Ishikawa (cell line): Measurements from ENCODE around the gene ATP10D.

Experiments used
- CEBPB ChIP-seq: IDR thresholded peaks from 2 replicates; pipeline ENCODE4 v1.6.1; 2012
- CREB1 ChIP-seq: IDR thresholded peaks from 2 replicates; pipeline ENCODE4 v1.6.1; 2012; ENCODE audit warnings: low read depth
- EGR1 ChIP-seq: IDR thresholded peaks from 2 replicates; pipeline ENCODE4 v1.6.1; 2012
- EP300 ChIP-seq: IDR thresholded peaks from 2 replicates; pipeline ENCODE4 v1.6.1; 2012; ENCODE audit warnings: borderline replicate concordance
- FOXM1 ChIP-seq: IDR thresholded peaks from 2 replicates; pipeline ENCODE4 v1.6.1; 2012; ENCODE audit warnings: low read depth, borderline replicate concordance
- MAX ChIP-seq: IDR thresholded peaks from 2 replicates; pipeline ENCODE4 v1.6.1; 2012
- NFIC ChIP-seq: IDR thresholded peaks from 2 replicates; pipeline ENCODE4 v1.6.1; 2012
- RAD21 ChIP-seq: IDR thresholded peaks from 2 replicates; pipeline ENCODE4 v1.6.1; 2012; ENCODE audit warnings: low read depth
- REST ChIP-seq: IDR thresholded peaks from 2 replicates; pipeline ENCODE4 v1.6.1; 2012; ENCODE audit warnings: low read depth, mild to moderate bottlenecking
- TAF1 ChIP-seq: IDR thresholded peaks from 2 replicates; pipeline ENCODE4 v1.6.1; 2012; ENCODE audit warnings: low read depth, mild to moderate bottlenecking
- TCF12 ChIP-seq: IDR thresholded peaks from 2 replicates; pipeline ENCODE4 v1.6.1; 2012; ENCODE audit warnings: low read depth
- TEAD4 ChIP-seq: IDR thresholded peaks from 2 replicates; pipeline ENCODE4 v1.6.1; 2012
- USF1 ChIP-seq: IDR thresholded peaks from 2 replicates; pipeline ENCODE4 v1.6.1; 2012
- YY1 ChIP-seq: IDR thresholded peaks from 2 replicates; pipeline ENCODE4 v1.6.1; 2012; ENCODE audit warnings: low read depth
- ZBTB7A ChIP-seq: IDR thresholded peaks from 2 replicates; pipeline ENCODE4 v1.6.1; 2012; ENCODE audit warnings: low read depth

The ATP10D gene

GRCh38 chr4:47498899-47499298 lies 13.8 kb downstream of the ATP10D start:
- TF ChIP-seq REST (no peak), NFIC (no peak), CREB1 (no peak), RAD21 (no peak), ZBTB7A (no peak), TCF12 (no peak), MAX (no peak), CEBPB (no peak), FOXM1 (no peak), TEAD4 (no peak), EGR1 (no peak)

- TF ChIP-seq FOXM1 (no peak), TCF12 (no peak), NFIC (no peak), TAF1 (no peak), CEBPB (no peak), REST (no peak), RAD21 (no peak), EGR1 (no peak), TEAD4 (no peak), EP300 (no peak), USF1 (no peak)
Observed at GRCh38 chr4:47499700-47500099, 14.6 kb downstream of the ATP10D start.

GRCh38 chr4:47500776-47501175 lies 15.7 kb downstream of the ATP10D start:
- no peak for TF ChIP-seq USF1

GRCh38 chr4:47505147-47505546 lies 20.1 kb downstream of the ATP10D start:
- TF ChIP-seq EGR1 (no peak), YY1 (no peak), EP300 (no peak), ZBTB7A (no peak), CREB1 (no peak), TCF12 (no peak), TEAD4 (no peak), REST (no peak), USF1 (no peak), TAF1 (no peak), FOXM1 (no peak), CEBPB (no peak), MAX (no peak)

- TF ChIP-seq EGR1 (no peak), CEBPB (no peak), CREB1 (no peak), ZBTB7A (no peak), YY1 (no peak), TEAD4 (no peak), FOXM1 (no peak), TAF1 (no peak), RAD21 (no peak), REST (no peak), USF1 (no peak)
Observed at GRCh38 chr4:47505666-47506065, 20.6 kb downstream of the ATP10D start.
